Activated CD8-positive, alpha-beta memory T cell treated with anti-CD3 and anti-CD28 coated beads for 48 hours (primary cell): ENCODE results near the gene SESN1.
A peak's percentile ranks its signal among the peaks of the same experiment; 100 is the strongest.
"Not testable (repeated sequence)": the region's sequence is repeated elsewhere in the genome, so short reads cannot be mapped to it uniquely, and the experiment has no call there.

ENCODE experiments used
- DNase-seq, 3 experiments: peaks; one replicate each; pipeline ENCODE4 v3.0.0-alpha.2; 2020; ENCODE audit warnings: low read depth in 2 of 3, low spot score in 2 of 3

The SESN1 gene

GRCh38 chr6:109095036-109095834 lies 589 bp upstream of the SESN1 start, which contains the start of gene CEP57L1:
TSS of gene CEP57L1 (plus strand) at chr6:109095507. CDS start at chr6:109145222, 49,715 bp downstream.
- peak; percentile 86 to 93 (median 93) for DNase-seq

- DNase-seq, result no peak
These were observed 772 bp downstream of the SESN1 start for GRCh38 chr6:109093732-109094415.

- no peak for DNase-seq
These were observed 2.6 kb downstream of the SESN1 start for GRCh38 chr6:109092074-109092473.

GRCh38 chr6:109091314-109092024 lies 3.2 kb downstream of the SESN1 start:
- no peak for DNase-seq

GRCh38 chr6:109088995-109089394 lies 5.7 kb downstream of the SESN1 start:
- no peak for DNase-seq

- DNase-seq, result no peak
These were observed 6.9 kb downstream of the SESN1 start for GRCh38 chr6:109087661-109088264.

GRCh38 chr6:109084146-109084545 lies 10.5 kb downstream of the SESN1 start:
- not testable (repeated sequence) for DNase-seq

GRCh38 chr6:109083657-109084056 lies 11.0 kb downstream of the SESN1 start:
- no peak for DNase-seq

- DNase-seq, result no peak
These were observed 12.5 kb downstream of the SESN1 start for GRCh38 chr6:109082188-109082577.

GRCh38 chr6:109081516-109082187 lies 13.0 kb downstream of the SESN1 start:
- DNase-seq, result no peak

GRCh38 chr6:109081026-109081425 lies 13.6 kb downstream of the SESN1 start:
- no peak for DNase-seq

GRCh38 chr6:109079981-109080380 lies 14.7 kb downstream of the SESN1 start:
- DNase-seq, result no peak

- no peak for DNase-seq
These were observed 18.3 kb downstream of the SESN1 start for GRCh38 chr6:109076377-109076776.

GRCh38 chr6:109075934-109076333 lies 18.7 kb downstream of the SESN1 start:
- DNase-seq, result no peak

- no peak for DNase-seq
These were observed 20.6 kb downstream of the SESN1 start for GRCh38 chr6:109074133-109074415.

- no peak for DNase-seq
These were observed 21.1 kb downstream of the SESN1 start for GRCh38 chr6:109073344-109074132.

- no peak for DNase-seq
These were observed 23.3 kb downstream of the SESN1 start for GRCh38 chr6:109071125-109071917.

GRCh38 chr6:109069746-109070145 lies 24.9 kb downstream of the SESN1 start:
- no peak for DNase-seq

GRCh38 chr6:109062767-109063352 lies 31.8 kb downstream of the SESN1 start:
- no peak for DNase-seq
